HG02870 (cell line): ENCODE data around the gene DHRS12.
"Not testable (repeated sequence)": the region's sequence is repeated elsewhere in the genome, so short reads cannot be mapped to it uniquely, and the experiment has no call there.

Source experiments
- ATAC-seq: cut with Tn5 transposase; IDR thresholded peaks from one replicate; pipeline ENCODE4 v1.9.1; 2021; ENCODE audit warnings: mild to moderate bottlenecking, moderate library complexity; ENCODE audit not compliant: unreplicated experiment

Gene DHRS12

GRCh38 chr13:51828730-51829567 is 25.0 kb upstream of the DHRS12 start:
- no peak for ATAC-seq

DNA sequence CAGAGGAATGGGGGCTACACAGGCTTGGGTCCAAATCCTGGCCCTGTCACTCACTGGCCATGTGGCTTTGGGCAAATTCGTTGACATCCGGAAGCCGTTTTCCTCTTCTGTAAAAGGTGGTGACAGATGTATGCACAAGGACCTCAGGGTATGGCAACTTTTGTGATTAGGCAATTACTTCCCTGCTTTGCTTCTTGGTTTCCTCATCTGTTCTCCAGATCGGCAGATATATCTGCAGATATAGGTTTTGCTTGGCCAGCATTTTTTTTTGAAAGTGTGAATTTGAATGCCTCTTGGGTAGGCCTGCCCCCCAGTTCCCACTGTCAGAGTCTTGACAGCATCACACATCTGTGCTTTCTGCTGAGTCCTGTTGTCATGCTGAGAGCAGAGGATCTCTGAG is 23.3 kb upstream of the DHRS12 start:
- no peak for ATAC-seq

GRCh38 chr13:51826606-51827005 is 22.6 kb upstream of the DHRS12 start:
- ATAC-seq: no peak

GRCh38 chr13:51825681-51826254 is 21.8 kb upstream of the DHRS12 start:
- ATAC-seq: no peak

DNA sequence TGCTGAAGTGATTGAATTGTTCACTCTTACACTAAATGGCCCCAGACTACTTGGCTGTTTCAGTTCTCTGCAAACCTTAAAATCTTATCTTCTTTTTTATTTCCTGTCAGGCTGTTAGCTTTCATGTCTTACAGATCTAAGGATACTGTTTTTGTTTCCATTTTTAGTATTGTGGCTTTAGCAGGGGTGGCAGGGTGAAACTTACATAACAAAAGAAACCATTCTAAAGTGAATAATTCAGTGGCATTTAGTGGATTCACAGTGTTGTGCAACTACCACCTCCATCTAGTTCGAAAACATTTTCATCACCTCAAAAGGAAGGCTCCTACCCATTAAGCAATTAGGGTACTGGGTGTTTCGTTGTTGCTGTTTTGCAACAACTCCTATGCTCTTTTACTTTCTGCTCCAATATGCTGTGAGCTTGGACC is 21.2 kb upstream of the DHRS12 start:
- ATAC-seq: no peak

GRCh38 chr13:51824712-51825111 is 20.7 kb upstream of the DHRS12 start:
- ATAC-seq: not testable (repeated sequence)

DNA sequence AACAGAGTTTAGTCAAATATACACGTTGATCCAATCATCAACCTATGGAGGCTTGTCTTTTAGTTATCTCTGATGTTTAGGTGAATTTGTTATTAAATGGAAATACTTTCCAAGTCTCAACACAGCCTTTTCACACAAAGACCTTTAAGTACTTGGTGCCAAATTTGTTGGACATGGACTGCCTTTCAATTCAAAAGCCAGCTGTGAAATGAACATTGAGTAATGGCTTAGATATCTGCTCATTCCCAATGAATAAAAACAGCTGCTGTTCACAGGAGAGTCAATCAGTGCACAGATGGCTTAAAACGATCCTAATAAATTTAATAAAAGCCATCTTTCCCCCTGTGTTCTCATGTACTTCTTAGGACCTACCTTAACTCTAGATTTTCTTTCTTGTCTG is 19.9 kb upstream of the DHRS12 start:
- no peak for ATAC-seq

DNA sequence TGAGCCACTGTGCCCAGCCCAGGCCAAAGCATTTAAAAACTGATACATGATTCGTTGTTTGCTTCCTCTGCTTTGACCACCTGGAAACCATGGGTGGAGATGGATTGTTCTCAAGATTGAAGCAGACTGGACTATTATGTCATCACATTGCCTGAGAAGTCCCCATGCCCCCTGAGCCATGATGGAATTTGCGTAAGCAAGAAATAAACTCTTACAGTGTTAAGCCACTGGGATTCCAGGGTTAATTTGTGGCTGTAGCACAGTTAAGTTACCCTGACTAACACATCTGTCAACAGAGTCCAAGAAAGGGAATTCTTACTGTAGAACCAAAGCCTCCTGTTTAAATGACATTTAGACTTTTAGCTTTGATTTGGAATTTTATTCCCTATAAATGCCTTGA is 19.4 kb upstream of the DHRS12 start:
- no peak for ATAC-seq

DNA sequence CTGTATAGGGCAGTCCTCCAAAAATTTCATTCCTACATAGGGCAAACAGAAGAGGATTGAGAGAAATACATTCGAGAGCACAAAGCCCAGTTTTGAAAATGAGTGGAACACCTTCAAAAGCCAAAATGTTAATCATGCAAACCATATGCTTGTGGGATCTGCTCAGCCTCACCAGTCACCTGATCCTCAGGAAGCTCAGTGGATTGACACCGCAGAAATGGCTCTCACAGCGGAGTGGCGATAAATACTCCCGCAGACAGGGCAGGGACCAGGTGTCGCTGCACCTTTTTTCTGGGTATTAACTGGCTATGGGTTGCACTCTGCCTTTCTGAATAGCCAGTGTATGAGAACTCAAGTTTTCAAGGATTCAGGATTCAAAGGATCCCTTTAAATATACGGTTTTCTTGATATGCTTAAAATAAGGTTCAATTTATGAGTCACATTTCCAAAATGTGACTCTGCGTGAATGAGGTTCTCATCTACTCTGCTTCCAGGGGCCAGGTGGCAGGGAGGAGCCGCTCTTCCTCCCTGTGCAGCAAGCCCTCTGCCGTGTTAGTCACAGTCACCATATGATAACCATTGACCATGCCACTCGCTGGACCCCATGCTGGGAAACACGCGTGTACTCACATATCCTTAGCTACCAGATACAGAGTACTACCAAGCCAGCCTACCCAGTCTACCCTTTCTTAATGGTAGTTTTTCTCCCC is 18.3 kb upstream of the DHRS12 start:
- no peak for ATAC-seq

DNA sequence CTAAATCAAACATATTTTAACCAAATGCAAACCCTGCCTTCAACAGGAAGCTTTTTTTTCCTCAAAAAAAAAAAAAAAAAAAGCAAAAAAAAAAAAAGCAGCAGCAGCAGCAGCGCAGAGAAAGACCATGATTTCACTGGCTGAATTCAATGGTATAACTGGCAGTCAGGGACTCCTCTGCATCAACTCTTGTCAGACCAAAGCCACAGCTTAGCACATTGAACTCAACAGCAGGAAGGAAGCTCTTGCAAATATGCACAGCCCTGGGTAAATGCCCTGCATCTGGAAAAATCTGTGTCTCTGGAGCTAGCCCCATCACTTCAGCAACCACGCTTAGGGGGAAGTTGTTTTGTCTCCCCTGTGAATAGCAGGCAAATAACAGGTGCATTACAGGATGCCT is 17.6 kb upstream of the DHRS12 start:
- ATAC-seq: no peak

DNA sequence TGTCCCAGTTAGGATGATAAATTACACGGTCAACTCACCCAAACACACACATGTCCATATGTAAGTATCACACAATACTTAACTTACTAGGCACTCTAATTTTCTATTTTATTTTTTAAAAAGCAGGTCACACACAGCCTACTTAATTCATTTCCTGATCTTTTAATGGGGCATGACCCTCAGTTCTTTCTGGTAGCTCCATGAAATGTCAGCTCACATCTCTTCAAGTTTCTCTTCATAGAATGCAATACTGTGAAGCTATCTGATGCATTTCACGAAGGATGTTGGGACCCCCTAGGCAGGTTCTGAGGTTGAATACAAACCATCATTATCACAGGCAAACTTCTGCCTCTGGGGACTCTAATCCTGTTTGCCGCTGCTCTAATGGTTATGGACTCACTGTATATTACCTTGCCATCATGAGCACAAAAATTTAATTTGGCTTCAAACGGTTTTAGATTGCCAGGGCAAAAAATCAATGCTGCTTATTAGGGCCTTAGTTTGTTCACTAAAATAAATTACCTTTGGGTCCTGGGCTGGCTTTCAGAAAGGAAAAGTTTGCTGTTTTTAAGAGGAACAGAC is 16.1 kb upstream of the DHRS12 start:
- ATAC-seq: no peak

- no peak for ATAC-seq
Observed at GRCh38 chr13:51819544-51819943, 15.6 kb upstream of the DHRS12 start.

DNA sequence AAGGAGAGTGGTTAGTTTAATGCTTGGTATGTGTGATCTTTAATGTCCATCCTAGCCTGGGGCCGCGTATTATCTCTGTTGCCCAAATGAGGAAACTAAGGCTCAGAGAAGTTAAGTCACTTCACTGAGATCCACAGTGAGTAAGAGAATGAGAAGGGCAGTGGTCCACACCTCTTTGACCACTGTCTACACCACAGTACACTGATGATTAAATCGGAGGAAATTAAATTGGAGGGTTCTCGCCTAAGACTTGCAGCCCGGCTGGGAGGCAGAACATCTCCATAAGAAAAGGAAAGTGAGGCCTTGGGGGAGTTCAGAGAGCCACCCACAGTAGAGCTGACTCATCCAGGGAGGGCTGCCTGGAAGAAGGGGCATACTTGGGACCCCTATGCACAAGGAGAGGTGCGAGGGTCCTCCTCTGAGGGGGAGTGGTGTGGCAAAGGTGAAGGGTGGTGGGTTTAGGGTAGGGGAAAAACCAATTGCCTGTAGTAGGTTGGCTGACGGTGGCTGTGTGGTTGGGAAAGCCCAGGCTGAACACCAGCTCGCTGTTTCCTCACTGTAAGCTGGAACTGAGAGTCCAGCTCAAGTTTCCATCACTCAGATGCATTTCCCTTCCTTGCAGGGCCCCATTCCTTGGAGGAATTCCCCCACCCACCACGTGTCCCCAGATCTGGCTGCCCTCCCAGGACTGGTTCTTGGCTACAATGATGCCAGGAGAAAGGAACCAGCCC is 15.0 kb upstream of the DHRS12 start:
- peak; percentile 56 for ATAC-seq

GRCh38 chr13:51818276-51818675 is 14.3 kb upstream of the DHRS12 start:
- ATAC-seq: no peak

DNA sequence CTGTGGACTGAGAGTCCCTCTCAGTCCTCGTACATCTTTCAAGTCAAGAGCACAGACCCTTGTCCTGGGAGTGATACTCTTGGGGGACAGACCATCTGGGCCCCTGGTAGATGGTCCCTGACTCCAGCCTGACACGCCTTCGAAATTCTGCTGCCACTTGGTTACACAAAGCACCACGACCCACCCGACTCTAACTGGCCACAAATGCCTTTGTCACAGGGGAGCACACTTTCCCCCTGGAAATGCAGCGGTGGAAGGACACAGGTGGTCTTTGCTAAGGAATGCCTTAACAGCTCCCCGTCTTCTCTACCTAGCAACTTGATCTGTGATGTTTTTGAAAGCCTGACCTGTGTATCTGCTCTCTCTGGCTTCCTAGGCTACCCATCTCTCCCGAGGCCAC is 13.8 kb upstream of the DHRS12 start:
- ATAC-seq: no peak

DNA sequence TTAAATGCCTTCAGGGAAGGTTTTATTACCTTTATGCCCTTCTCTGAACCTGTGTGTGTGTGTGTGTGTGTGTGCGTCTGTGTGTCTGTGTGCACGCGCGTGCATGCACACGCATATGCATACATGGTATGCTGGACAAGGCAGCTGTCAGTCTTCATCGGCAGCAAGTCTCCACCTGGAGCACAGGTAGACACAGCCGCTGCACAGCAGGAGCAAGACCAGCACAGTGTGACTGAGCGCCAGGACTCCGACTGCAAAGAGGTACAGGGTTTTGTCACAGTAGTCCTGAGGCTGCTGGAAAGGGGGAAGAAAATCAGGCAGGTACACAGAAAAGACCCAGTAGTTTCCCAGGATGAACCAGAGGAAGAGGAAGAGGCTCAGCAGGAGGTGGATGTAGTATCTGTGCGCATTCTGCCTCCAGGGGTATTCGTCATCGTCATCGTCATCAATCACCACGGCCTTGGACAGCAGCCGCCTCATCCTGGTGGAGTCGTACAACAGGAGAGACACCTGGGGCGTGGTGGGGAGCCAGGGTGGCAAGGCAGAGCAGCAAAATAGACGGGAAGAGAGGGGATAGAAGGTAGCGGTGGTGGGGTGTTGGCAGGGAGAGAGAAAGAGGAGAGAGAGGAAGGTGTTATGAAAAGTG is 12.8 kb upstream of the DHRS12 start:
- ATAC-seq: no peak

- no peak for ATAC-seq
Observed at GRCh38 chr13:51815848-51816247, 11.9 kb upstream of the DHRS12 start.

- peak; percentile 73 for ATAC-seq
Observed at GRCh38 chr13:51814825-51815650, 11.1 kb upstream of the DHRS12 start.

GRCh38 chr13:51814071-51814470 is 10.1 kb upstream of the DHRS12 start:
- ATAC-seq: no peak
